Measurements from ENCODE around the gene DHPS.
"Not testable (repeated sequence)": the region's sequence is repeated elsewhere in the genome, so short reads cannot be mapped to it uniquely, and the experiment has no call there.

DHPS gene

GRCh38 chr19:12670159-12670928, 11.3 kb downstream of the DHPS start:
- DNase-seq: no peak

GRCh38 chr19:12669270-12670158, 12.2 kb downstream of the DHPS start:
- peak; percentile 67 for DNase-seq

GRCh38 chr19:12668932-12669269, 12.8 kb downstream of the DHPS start:
- peak; percentile 64 for DNase-seq

GRCh38 chr19:12668346-12668745, 13.3 kb downstream of the DHPS start:
- DNase-seq: no peak

GRCh38 chr19:12667731-12668302, 13.9 kb downstream of the DHPS start:
- DNase-seq: no peak

GRCh38 chr19:12666265-12667048, 15.2 kb downstream of the DHPS start, which contains the start of the genes MAN2B1 and WDR83:
MAN2B1 (minus strand) TSS chr19:12666742; CDS start chr19:12666701, 41 bp downstream.
WDR83 (plus strand) TSS chr19:12666807; CDS start chr19:12669791, 2,984 bp downstream.
- peak; percentile 78 for DNase-seq

- DNase-seq: no peak
Measured at GRCh38 chr19:12665671-12666264, 15.9 kb downstream of the DHPS start.

GRCh38 chr19:12665281-12665573, 16.5 kb downstream of the DHPS start:
- DNase-seq: no peak

- DNase-seq: no peak
Measured at GRCh38 chr19:12664406-12665280, 17.0 kb downstream of the DHPS start.

GRCh38 chr19:12660980-12661379, 20.7 kb downstream of the DHPS start:
- DNase-seq: no peak

GRCh38 chr19:12657966-12658365, 23.7 kb downstream of the DHPS start:
- DNase-seq: no peak

GRCh38 chr19:12656899-12657571, 24.6 kb downstream of the DHPS start:
- DNase-seq: no peak

- DNase-seq: no peak
Measured at GRCh38 chr19:12655546-12655945, 26.1 kb downstream of the DHPS start.

GRCh38 chr19:12652219-12652618, 29.5 kb downstream of the DHPS start:
- DNase-seq: no peak

- no peak for DNase-seq
Measured at GRCh38 chr19:12649941-12650340, 31.7 kb downstream of the DHPS start.

- DNase-seq: no peak
Measured at GRCh38 chr19:12648088-12648487, 33.6 kb downstream of the DHPS start.

GRCh38 chr19:12647490-12648071, 34.1 kb downstream of the DHPS start:
- DNase-seq: no peak

- no peak for DNase-seq
Measured at GRCh38 chr19:12647047-12647446, 34.6 kb downstream of the DHPS start.

- DNase-seq: no peak
Measured at GRCh38 chr19:12646551-12646950, 35.1 kb downstream of the DHPS start.

GRCh38 chr19:12643716-12644115, 38.0 kb downstream of the DHPS start:
- DNase-seq: not testable (repeated sequence)

Data from T-helper 9 cell (primary cell).